ENCODE measurements around the gene ECSIT.
A peak's percentile ranks its signal among the peaks of the same experiment; 100 is the strongest.

ECSIT gene

DNA sequence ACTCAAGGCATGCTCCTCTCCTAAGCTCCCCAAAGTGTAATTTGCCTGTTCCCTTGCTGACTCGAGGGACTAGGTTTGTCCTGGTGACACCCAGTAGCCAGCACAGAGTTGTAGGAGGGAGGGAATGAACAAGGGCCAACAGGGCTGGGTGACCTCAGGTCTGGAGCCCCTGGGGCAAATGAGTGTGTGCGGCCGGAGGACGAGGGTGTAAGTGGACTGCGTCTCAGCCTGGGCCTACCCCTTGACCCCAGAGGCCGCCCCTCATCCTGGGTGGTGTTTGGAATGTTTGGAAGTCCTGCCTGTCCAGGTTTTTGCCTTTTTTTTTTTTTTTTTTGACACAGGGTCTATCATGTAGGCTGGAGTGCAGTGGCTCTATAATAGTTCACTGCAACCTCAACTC lies 22.0 kb downstream of the ECSIT start:
- H3K4me1 Mint-ChIP-seq, result peaks cover 9% of the 10 kb centered on the region
- H3K36me3 Mint-ChIP-seq (ENCODE audit: low read depth), result peaks cover 12% of the 10 kb centered on the region
- H3K27me3 Mint-ChIP-seq (ENCODE audit: low read depth), result no peaks in the 10 kb centered on the region
- peak overlapping the region in 1 of 3 experiments; percentile 49 for H3K27ac Mint-ChIP-seq
- TF ChIP-seq, protein P1, sequence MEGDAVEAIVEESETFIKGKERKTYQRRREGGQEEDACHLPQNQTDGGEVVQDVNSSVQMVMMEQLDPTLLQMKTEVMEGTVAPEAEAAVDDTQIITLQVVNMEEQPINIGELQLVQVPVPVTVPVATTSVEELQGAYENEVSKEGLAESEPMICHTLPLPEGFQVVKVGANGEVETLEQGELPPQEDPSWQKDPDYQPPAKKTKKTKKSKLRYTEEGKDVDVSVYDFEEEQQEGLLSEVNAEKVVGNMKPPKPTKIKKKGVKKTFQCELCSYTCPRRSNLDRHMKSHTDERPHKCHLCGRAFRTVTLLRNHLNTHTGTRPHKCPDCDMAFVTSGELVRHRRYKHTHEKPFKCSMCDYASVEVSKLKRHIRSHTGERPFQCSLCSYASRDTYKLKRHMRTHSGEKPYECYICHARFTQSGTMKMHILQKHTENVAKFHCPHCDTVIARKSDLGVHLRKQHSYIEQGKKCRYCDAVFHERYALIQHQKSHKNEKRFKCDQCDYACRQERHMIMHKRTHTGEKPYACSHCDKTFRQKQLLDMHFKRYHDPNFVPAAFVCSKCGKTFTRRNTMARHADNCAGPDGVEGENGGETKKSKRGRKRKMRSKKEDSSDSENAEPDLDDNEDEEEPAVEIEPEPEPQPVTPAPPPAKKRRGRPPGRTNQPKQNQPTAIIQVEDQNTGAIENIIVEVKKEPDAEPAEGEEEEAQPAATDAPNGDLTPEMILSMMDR (IDR thresholded peaks at IDR 0.05; ENCODE audit: unreplicated experiment in 3 of 3), result no peak
- peak overlapping the region; percentile 88 to 89 (median 89) for H3K4me3 Mint-ChIP-seq
- no peaks in the 10 kb centered on the region for H3K9me3 Mint-ChIP-seq

DNA sequence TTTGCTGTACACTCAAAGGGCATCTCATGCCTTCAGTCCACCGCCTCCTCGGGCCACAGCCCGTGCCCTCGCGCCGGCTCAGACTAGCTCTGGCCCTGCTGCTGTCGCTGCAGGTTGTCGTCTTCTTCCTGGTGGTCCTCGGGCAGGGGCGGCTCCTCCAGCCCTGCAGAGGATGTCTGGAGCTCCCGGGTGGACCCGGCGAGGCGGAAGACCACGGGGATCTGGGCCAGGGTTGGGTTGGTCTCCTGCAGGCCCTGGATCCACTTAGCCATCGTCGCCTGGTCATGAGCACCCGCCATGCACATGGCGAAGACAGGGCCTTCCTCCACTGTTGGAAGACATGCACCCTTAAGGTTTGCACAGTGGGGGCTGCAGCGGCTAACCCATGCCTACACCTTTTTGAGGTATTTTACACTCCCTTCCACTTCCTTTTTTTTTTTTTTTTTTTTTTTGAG lies 22.8 kb downstream of the ECSIT start:
- H3K27me3 Mint-ChIP-seq (ENCODE audit: low read depth), result no peaks in the 10 kb centered on the region
- peak overlapping the region; percentile 88 to 89 (median 89) for H3K4me3 Mint-ChIP-seq
- peaks cover 9% of the 10 kb centered on the region for H3K4me1 Mint-ChIP-seq
- peak overlapping the region; percentile 89 to 97 (median 95) for H3K27ac Mint-ChIP-seq
- TF ChIP-seq, protein P1 (IDR thresholded peaks at IDR 0.05; ENCODE audit: unreplicated experiment in 3 of 3), result no peak
- peaks cover 7% of the 10 kb centered on the region for H3K36me3 Mint-ChIP-seq (ENCODE audit: low read depth)
- H3K9me3 Mint-ChIP-seq, result no peaks in the 10 kb centered on the region

DNA sequence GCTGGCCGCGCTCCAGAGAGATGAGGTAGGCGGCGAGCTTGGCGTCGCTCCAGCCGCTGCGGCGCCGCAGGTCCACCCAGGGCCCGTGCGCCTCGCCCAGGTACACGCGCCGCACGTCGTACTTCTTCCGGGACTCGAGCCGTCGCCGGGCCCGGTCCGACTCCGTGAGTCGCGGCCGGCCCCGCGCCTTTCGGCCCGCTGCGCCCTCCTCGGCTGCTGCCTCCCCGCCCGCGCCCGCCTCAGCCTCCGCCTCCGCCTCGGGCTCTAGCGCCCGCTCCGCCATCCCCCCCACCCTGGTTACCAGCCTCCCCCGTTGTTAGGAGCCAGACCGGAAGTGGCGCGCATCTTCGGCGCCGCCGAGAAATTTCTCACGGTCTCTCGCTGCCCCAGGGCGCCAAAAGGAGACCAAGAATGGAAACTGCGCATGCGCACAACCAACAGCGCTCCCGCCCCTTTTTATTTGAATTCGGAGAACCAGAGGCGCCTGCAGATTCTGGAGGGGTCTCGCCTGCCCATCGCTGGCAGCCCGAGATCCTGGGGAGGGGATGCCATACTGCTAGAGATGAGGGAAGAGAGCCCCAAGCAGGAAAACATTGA lies 23.3 kb downstream of the ECSIT start, which contains the start of gene ZNF653:
ZNF653 (minus strand) TSS at position 336 of the 597 bp plus-strand sequence; CDS start at position 283, 53 bp downstream.
- TF ChIP-seq, protein P1 (IDR thresholded peaks at IDR 0.05; ENCODE audit: unreplicated experiment in 3 of 3), result no peak
- peak within 1 kb of the TSS; percentile 88 to 89 (median 89) for H3K4me3 Mint-ChIP-seq
- peaks cover 9% of the 10 kb centered on the region for H3K4me1 Mint-ChIP-seq
- H3K27ac Mint-ChIP-seq, result peak within 1 kb of the TSS; percentile 89 to 97 (median 95)
- H3K27me3 Mint-ChIP-seq (ENCODE audit: low read depth), result no peaks in the 10 kb centered on the region
- no peaks in the 10 kb centered on the region for H3K9me3 Mint-ChIP-seq
- H3K36me3 Mint-ChIP-seq (ENCODE audit: low read depth), result peaks cover 8% of the 10 kb centered on the region

DNA sequence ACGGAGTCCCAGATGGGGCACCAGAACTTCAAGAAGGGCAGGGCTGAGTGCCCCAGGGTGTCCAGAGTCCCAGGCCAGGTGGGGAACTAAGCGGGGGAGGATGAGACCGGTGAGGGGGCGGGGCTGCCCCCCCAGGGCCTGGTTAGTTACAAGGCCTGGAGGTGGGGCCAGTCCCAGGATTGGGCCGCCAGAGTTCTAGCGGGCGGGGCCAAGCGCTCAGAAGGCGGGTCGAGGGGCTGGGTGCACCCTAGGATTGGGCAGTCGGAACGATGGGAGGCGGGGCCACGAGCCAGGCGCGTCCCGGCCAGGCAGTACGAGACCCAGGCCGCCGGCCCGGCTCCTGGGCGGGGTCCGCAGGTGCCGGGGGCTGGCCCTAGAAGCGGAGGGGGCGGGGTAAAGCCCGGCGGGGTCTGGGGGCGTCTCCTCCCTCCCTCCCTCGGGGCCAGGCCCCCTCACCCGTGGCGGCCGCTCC lies 23.9 kb downstream of the ECSIT start:
- Mint-ChIP-seq H3K9me3 (no peaks in the 10 kb centered on the region), H3K4me1 (peaks cover 9% of the 10 kb centered on the region), H3K27me3 (ENCODE audit: low read depth) (no peaks in the 10 kb centered on the region), H3K27ac (peak overlapping the region; percentile 74 to 86 (median 76)), H3K36me3 (ENCODE audit: low read depth) (peaks cover 8% of the 10 kb centered on the region), H3K4me3 (peak overlapping the region; percentile 86 to 89 (median 88))
- TF ChIP-seq, protein P1 (IDR thresholded peaks at IDR 0.05; ENCODE audit: unreplicated experiment in 3 of 3), result no peak

DNA sequence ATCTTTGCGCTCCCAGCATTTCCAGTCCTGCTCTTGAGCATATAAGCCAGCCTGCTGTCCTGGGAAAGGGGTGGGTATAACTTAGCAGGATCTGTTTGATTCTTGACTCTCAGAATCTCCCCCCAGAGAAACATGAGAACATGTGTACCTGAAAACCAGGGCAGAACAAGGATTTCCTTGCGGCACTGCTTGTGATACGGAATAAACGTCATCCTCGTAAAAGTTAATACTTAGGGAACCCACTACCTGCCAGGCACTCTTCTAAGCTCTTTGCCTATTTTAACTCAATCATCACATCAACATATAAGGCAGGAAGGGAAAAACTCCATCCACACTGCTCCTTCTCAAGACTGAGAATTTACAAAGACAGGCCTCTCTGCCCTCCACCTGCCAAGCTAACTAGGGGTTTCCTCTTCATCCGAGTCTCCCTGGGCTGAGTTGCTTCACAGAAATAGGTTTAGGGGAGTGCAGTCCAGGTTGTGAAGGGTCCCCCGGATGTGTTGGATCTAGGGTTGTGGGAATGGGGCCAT lies 24.4 kb downstream of the ECSIT start:
- peaks cover 8% of the 10 kb centered on the region for H3K36me3 Mint-ChIP-seq (ENCODE audit: low read depth)
- TF ChIP-seq, protein P1 (IDR thresholded peaks at IDR 0.05; ENCODE audit: unreplicated experiment in 3 of 3), result no peak
- H3K4me1 Mint-ChIP-seq, result peaks cover 9% of the 10 kb centered on the region
- H3K27ac Mint-ChIP-seq, result peak overlapping the region; percentile 74 to 86 (median 76)
- H3K9me3 Mint-ChIP-seq, result no peaks in the 10 kb centered on the region
- H3K4me3 Mint-ChIP-seq, result peak overlapping the region; percentile 86 to 89 (median 88)
- no peaks in the 10 kb centered on the region for H3K27me3 Mint-ChIP-seq (ENCODE audit: low read depth)

All from nephron (organoid).